ENCODE measurements around the gene GPR158. TPM values are rescaled to one million over a fixed set of nuclear protein-coding genes. Genes with fewer than 3 reads are reported as not detected.

Gene GPR158
- polyA plus RNA-seq, 4 donors, result 0.24 to 0.33 TPM; not detected in 2

DNA sequence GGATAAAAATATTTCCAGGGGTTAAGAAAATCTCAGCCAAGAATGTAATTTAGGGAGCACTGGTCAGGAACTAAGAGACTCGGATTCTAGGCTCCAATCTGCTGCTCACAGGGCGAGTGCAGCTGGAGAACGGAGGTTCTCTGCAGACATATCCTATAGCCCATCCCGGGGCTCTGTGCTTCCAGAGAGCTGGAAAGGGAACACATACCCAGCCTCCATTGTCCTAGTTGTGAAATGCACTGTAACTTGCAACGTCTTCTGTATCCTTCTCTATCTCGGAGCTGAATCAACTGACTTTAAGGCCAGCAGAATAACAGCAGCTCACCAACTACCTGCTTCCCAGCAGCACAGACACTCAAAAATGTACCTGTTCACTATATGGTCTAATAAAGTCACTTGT lies 408.2 kb downstream of the GPR158 start:
- FAIRE-seq (no peak), DNase-seq (no peak)
- no peaks in the 10 kb centered on the region for H3K4me1 ChIP-seq (ENCODE audit: control insufficient read depth in 3 of 3, insufficient read depth in 2 of 3, low read depth in 1 of 3, low read length in 2 of 3)
- no peaks in the 10 kb centered on the region for H3K27me3 ChIP-seq (ENCODE audit: control insufficient read depth in 3 of 3, insufficient read depth in 3 of 3, low read length in 3 of 3)
- no peaks in the 10 kb centered on the region for H3K9me3 ChIP-seq (ENCODE audit: control insufficient read depth in 2 of 2, insufficient read depth in 1 of 2, low read depth in 1 of 2, low read length in 1 of 2)
- no peak overlapping the region for H3K27ac ChIP-seq (ENCODE audit: low read depth in 1 of 3, low read length in 2 of 3)
- 68 to 75% (median 73%) methylated on average over 6 of the region's 6 CpGs for WGBS, 3 donors
- no peaks in the 10 kb centered on the region for H3K36me3 ChIP-seq (ENCODE audit: control insufficient read depth in 3 of 3, insufficient read depth in 2 of 3, low read depth in 1 of 3, low read length in 3 of 3)
- no peak overlapping the region for H3K4me3 ChIP-seq (ENCODE audit: low read depth in 1 of 3, low read length in 3 of 3)

DNA sequence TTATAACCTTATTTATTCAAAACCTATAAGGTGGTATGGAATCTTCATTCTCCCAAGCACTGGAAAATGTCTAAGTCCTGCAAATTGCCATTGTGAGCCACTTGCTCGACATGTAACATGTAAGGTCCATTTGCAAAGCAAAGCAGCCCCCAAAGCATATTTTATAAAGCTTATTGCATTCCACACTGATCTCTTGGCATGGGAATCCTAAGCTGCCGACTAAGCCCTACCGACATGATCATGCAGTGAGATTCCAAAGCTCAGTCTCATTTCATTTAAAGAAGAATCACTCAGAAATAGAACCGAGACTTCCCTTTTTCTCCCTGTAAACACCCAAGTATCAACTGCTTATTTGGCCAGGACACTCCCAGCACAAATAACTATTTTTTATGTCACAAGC lies 425.9 kb downstream of the GPR158 start:
- H3K4me1 ChIP-seq (ENCODE audit: control insufficient read depth in 3 of 3, insufficient read depth in 2 of 3, low read depth in 1 of 3, low read length in 2 of 3), result no peaks in the 10 kb centered on the region
- no peak overlapping the region for H3K27ac ChIP-seq (ENCODE audit: low read depth in 1 of 3, low read length in 2 of 3)
- no peaks in the 10 kb centered on the region for H3K27me3 ChIP-seq (ENCODE audit: control insufficient read depth in 3 of 3, insufficient read depth in 3 of 3, low read length in 3 of 3)
- FAIRE-seq (no peak), DNase-seq (no peak)
- H3K36me3 ChIP-seq (ENCODE audit: control insufficient read depth in 3 of 3, insufficient read depth in 2 of 3, low read depth in 1 of 3, low read length in 3 of 3), result no peaks in the 10 kb centered on the region
- 48 to 66% (median 61%) methylated on average over 4 of the region's 4 CpGs for WGBS, 3 donors
- H3K4me3 ChIP-seq (ENCODE audit: low read depth in 1 of 3, low read length in 3 of 3), result no peak overlapping the region
- no peaks in the 10 kb centered on the region for H3K9me3 ChIP-seq (ENCODE audit: control insufficient read depth in 2 of 2, insufficient read depth in 1 of 2, low read depth in 1 of 2, low read length in 1 of 2)

DNA sequence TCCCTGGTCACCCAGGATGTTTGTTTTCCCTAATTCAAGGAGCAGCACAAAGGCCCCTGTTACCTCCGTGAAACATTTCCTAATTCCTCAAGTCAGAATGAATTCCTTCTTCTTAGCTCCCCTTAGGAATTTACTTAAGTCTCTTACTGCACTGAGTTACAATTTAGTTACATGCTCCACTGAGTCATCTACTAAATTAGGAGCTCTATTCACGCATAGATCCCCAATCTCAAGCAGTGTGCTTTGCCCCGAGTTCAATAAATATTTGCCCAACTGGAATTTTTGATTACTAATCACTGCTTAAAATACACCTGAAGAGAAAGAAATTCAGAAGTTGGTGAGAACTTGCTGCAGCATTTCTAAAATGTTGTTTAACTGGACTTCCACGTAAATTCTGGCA lies 429.8 kb downstream of the GPR158 start:
- Histone ChIP-seq H3K27ac (ENCODE audit: low read depth in 1 of 3, low read length in 2 of 3) (no peak overlapping the region), H3K4me3 (ENCODE audit: low read depth in 1 of 3, low read length in 3 of 3) (no peak overlapping the region)

DNA sequence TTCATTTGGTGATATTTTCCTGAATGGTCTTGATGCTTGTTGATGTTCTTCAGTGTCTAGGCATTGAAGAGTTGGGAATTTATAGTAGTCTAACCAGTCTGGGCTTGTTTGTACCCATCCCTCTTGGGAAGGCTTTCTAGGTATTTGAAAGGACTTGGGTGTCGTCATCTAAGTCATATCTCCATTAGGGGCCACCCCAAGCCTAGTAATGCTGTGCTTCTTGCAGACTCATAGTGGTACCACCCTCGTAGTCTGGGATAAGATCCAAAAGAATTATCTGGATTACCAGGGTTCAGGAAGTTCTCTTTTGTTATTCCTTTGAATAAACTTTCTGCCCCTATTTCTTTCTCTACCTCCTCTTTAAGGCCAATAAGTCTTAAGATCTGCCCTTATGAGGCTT lies 439.9 kb downstream of the GPR158 start:
- FAIRE-seq, result no peak
- Histone ChIP-seq H3K4me1 (ENCODE audit: control insufficient read depth in 3 of 3, insufficient read depth in 2 of 3, low read depth in 1 of 3, low read length in 2 of 3) (no peaks in the 10 kb centered on the region), H3K27me3 (ENCODE audit: control insufficient read depth in 3 of 3, insufficient read depth in 3 of 3, low read length in 3 of 3) (no peaks in the 10 kb centered on the region), H3K4me3 (ENCODE audit: low read depth in 1 of 3, low read length in 3 of 3) (no peak overlapping the region), H3K36me3 (ENCODE audit: control insufficient read depth in 3 of 3, insufficient read depth in 2 of 3, low read depth in 1 of 3, low read length in 3 of 3) (no peaks in the 10 kb centered on the region), H3K27ac (ENCODE audit: low read depth in 1 of 3, low read length in 2 of 3) (no peak overlapping the region), H3K9me3 (ENCODE audit: control insufficient read depth in 2 of 2, insufficient read depth in 1 of 2, low read depth in 1 of 2, low read length in 1 of 2) (no peaks in the 10 kb centered on the region)
- DNase-seq, result no peak
- WGBS, 3 donors, result 45 to 74% (median 55%) methylated on average over 2 of the region's 2 CpGs

More for the DNA sequence above, 429.8 kb downstream of the GPR158 start:
- DNase-seq, result no peak
- H3K36me3 ChIP-seq (ENCODE audit: control insufficient read depth in 3 of 3, insufficient read depth in 2 of 3, low read depth in 1 of 3, low read length in 3 of 3), result no peaks in the 10 kb centered on the region
- H3K4me1 ChIP-seq (ENCODE audit: control insufficient read depth in 3 of 3, insufficient read depth in 2 of 3, low read depth in 1 of 3, low read length in 2 of 3), result no peaks in the 10 kb centered on the region
- no peaks in the 10 kb centered on the region for H3K9me3 ChIP-seq (ENCODE audit: control insufficient read depth in 2 of 2, insufficient read depth in 1 of 2, low read depth in 1 of 2, low read length in 1 of 2)
- no peaks in the 10 kb centered on the region for H3K27me3 ChIP-seq (ENCODE audit: control insufficient read depth in 3 of 3, insufficient read depth in 3 of 3, low read length in 3 of 3)
- no peak for FAIRE-seq
- 18 to 55% (median 31%) methylated on average over 4 of the region's 4 CpGs for WGBS, 3 donors

DNA sequence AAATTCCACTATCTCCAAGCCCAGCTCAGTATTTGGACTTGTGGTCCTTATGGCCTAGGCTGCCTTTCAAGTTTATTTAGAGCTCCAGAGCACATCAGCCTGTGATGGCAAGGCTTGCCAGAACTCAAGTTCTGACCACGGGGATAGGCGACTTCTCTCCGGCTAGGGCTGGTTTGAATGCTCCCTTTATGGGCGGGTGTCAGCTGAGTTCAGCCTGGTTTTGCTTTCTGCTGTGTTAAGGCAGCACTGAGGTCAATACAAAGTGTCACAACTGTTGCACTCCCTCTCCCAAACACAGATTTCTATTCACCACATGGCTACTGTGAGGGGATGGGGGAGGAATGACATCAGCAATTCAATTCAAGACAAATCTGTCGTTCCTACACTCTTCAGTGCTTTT lies 441.1 kb downstream of the GPR158 start:
- Histone ChIP-seq H3K9me3 (ENCODE audit: control insufficient read depth in 2 of 2, insufficient read depth in 1 of 2, low read depth in 1 of 2, low read length in 1 of 2) (no peaks in the 10 kb centered on the region), H3K4me3 (ENCODE audit: low read depth in 1 of 3, low read length in 3 of 3) (no peak overlapping the region), H3K36me3 (ENCODE audit: control insufficient read depth in 3 of 3, insufficient read depth in 2 of 3, low read depth in 1 of 3, low read length in 3 of 3) (no peaks in the 10 kb centered on the region), H3K4me1 (ENCODE audit: control insufficient read depth in 3 of 3, insufficient read depth in 2 of 3, low read depth in 1 of 3, low read length in 2 of 3) (no peaks in the 10 kb centered on the region), H3K27me3 (ENCODE audit: control insufficient read depth in 3 of 3, insufficient read depth in 3 of 3, low read length in 3 of 3) (no peaks in the 10 kb centered on the region), H3K27ac (ENCODE audit: low read depth in 1 of 3, low read length in 2 of 3) (no peak overlapping the region)
- no peak for DNase-seq
- 83 to 90% (median 83%) methylated on average over 5 of the region's 5 CpGs for WGBS, 3 donors
- no peak for FAIRE-seq

DNA sequence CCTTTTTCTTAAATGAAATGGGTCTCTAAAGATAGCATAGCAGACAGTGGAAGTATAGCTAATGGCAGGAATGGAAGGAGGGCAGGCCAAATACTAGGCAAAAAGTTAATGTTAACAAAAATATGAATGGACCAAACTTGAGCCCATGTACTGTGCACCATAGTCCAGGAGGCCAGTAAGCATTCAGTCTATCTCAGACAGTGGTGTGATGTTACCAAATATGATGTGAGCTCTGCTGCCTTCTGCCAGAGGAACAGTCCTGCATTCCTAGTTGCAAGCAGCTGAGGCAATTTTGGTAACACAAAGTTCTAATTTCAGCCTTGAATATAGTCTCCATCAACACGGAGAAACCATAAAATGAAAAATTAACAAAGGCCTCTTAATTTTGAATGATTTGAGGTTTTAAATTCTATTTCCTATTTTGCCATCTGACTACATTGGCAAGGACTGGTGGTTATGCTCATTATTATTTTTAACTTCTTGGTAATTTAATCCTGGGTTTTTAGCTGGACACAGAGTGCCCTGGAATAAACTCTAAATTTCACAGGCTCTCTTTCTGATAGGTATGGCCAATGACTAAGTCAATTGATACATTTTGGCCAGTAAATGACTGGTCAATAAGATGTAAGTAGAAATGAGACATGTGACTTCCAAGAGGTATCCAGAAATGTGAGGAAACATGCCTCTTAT lies 442.2 kb downstream of the GPR158 start:
- H3K4me3 ChIP-seq (ENCODE audit: low read depth in 1 of 3, low read length in 3 of 3), result no peak overlapping the region
- no peak for DNase-seq
- no peaks in the 10 kb centered on the region for H3K27me3 ChIP-seq (ENCODE audit: control insufficient read depth in 3 of 3, insufficient read depth in 3 of 3, low read length in 3 of 3)
- no peak overlapping the region for H3K27ac ChIP-seq (ENCODE audit: low read depth in 1 of 3, low read length in 2 of 3)
- WGBS, 3 donors, result 85 to 90% (median 88%) methylated on average over 1 of the region's 1 CpG
- no peaks in the 10 kb centered on the region for H3K9me3 ChIP-seq (ENCODE audit: control insufficient read depth in 2 of 2, insufficient read depth in 1 of 2, low read depth in 1 of 2, low read length in 1 of 2)
- no peaks in the 10 kb centered on the region for H3K36me3 ChIP-seq (ENCODE audit: control insufficient read depth in 3 of 3, insufficient read depth in 2 of 3, low read depth in 1 of 3, low read length in 3 of 3)
- H3K4me1 ChIP-seq (ENCODE audit: control insufficient read depth in 3 of 3, insufficient read depth in 2 of 3, low read depth in 1 of 3, low read length in 2 of 3), result no peaks in the 10 kb centered on the region
- no peak for FAIRE-seq

DNA sequence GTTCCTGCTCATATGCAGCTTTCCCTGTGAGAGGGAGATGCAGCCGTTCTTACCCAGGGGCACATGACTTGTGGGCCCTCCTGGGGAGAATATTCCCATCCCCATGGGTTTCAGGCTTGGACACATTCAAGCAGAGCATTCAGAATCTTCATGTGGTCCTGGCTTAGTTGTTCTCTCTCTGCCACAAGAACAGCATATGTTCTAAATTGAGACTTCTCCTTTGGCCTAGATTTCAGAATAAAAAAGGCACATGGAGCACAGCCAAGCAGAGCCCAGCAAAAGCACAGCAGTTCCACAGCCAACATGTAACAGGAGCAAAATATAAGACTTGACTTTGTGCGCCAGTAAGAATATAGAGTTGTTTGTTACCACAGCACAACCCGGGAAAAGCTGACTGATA lies 452.8 kb downstream of the GPR158 start:
- 83 to 91% (median 85%) methylated on average over 3 of the region's 3 CpGs for WGBS, 3 donors
- no peaks in the 10 kb centered on the region for H3K36me3 ChIP-seq (ENCODE audit: control insufficient read depth in 3 of 3, insufficient read depth in 2 of 3, low read depth in 1 of 3, low read length in 3 of 3)
- H3K9me3 ChIP-seq (ENCODE audit: control insufficient read depth in 2 of 2, insufficient read depth in 1 of 2, low read depth in 1 of 2, low read length in 1 of 2), result no peaks in the 10 kb centered on the region
- DNase-seq, result no peak
- FAIRE-seq, result no peak
- no peak overlapping the region for H3K27ac ChIP-seq (ENCODE audit: low read depth in 1 of 3, low read length in 2 of 3)
- no peaks in the 10 kb centered on the region for H3K27me3 ChIP-seq (ENCODE audit: control insufficient read depth in 3 of 3, insufficient read depth in 3 of 3, low read length in 3 of 3)
- H3K4me3 ChIP-seq (ENCODE audit: low read depth in 1 of 3, low read length in 3 of 3), result no peak overlapping the region
- no peaks in the 10 kb centered on the region for H3K4me1 ChIP-seq (ENCODE audit: control insufficient read depth in 3 of 3, insufficient read depth in 2 of 3, low read depth in 1 of 3, low read length in 2 of 3)

DNA sequence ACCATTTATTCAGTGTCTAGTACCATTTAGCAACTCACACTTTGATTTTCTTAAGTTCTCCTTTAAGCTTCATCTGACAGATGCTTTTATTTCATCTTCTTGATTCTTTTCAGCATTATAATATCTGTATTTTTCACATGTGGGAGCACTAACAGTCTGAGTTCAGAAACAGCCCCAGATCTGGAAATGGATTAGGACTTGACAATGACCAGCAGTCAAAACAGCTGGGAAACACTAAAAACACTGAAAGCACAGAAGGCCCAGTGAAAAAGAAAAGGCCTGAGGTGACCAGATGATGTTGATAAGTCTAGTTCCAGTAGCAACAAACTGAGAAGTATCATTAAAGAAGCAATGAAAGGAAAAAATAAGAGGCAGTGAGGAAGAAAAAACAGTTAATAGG lies 454.5 kb downstream of the GPR158 start:
- Histone ChIP-seq H3K4me3 (ENCODE audit: low read depth in 1 of 3, low read length in 3 of 3) (no peak overlapping the region), H3K27me3 (ENCODE audit: control insufficient read depth in 3 of 3, insufficient read depth in 3 of 3, low read length in 3 of 3) (no peaks in the 10 kb centered on the region), H3K27ac (ENCODE audit: low read depth in 1 of 3, low read length in 2 of 3) (no peak overlapping the region), H3K9me3 (ENCODE audit: control insufficient read depth in 2 of 2, insufficient read depth in 1 of 2, low read depth in 1 of 2, low read length in 1 of 2) (no peaks in the 10 kb centered on the region), H3K36me3 (ENCODE audit: control insufficient read depth in 3 of 3, insufficient read depth in 2 of 3, low read depth in 1 of 3, low read length in 3 of 3) (no peaks in the 10 kb centered on the region), H3K4me1 (ENCODE audit: control insufficient read depth in 3 of 3, insufficient read depth in 2 of 3, low read depth in 1 of 3, low read length in 2 of 3) (no peaks in the 10 kb centered on the region)
- DNase-seq (no peak), FAIRE-seq (no peak)

DNA sequence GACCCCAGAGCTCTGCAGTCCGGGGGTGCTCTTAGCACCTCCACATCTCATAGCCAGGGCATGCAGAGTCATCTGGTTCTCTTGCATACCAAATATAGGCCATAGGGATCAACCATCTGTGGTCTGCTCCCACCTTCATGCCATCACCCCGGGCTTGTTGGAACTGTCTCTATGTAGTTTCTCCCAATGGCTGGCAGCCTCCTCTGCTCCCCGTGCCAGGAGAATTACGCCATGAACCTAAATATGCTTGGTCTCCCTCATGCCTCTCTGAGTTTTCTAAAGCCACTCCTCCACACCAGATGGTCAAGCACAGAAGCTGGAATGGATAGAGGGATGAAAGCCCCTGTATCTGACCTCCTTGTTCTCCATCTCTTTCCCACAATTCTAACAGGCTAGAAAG lies 456.7 kb downstream of the GPR158 start:
- Histone ChIP-seq H3K36me3 (ENCODE audit: control insufficient read depth in 3 of 3, insufficient read depth in 2 of 3, low read depth in 1 of 3, low read length in 3 of 3) (no peaks in the 10 kb centered on the region), H3K4me3 (ENCODE audit: low read depth in 1 of 3, low read length in 3 of 3) (no peak overlapping the region), H3K9me3 (ENCODE audit: control insufficient read depth in 2 of 2, insufficient read depth in 1 of 2, low read depth in 1 of 2, low read length in 1 of 2) (no peaks in the 10 kb centered on the region), H3K27ac (ENCODE audit: low read depth in 1 of 3, low read length in 2 of 3) (no peak overlapping the region), H3K4me1 (ENCODE audit: control insufficient read depth in 3 of 3, insufficient read depth in 2 of 3, low read depth in 1 of 3, low read length in 2 of 3) (no peaks in the 10 kb centered on the region), H3K27me3 (ENCODE audit: control insufficient read depth in 3 of 3, insufficient read depth in 3 of 3, low read length in 3 of 3) (no peaks in the 10 kb centered on the region)
- FAIRE-seq (no peak), DNase-seq (no peak)
- WGBS, 3 donors, result 84 to 86% (median 86%) methylated on average over 4 of the region's 4 CpGs
